NCI-H524 (cell line): ENCODE results near the gene MAN2B2.

Experiments used
- DNase-seq, 2 experiments: peaks; one replicate each; lab custom pipeline; 2025; lab: John Stamatoyannopoulos, UW

The MAN2B2 gene

GRCh38 chr4:6574747-6575502, at the start of gene MAN2B2:
Gene MAN2B2 (plus strand): TSS chr4:6575189. CDS start chr4:6575211, 22 bp downstream.
- peak; percentile 66 to 80 for DNase-seq

- DNase-seq = no peak
Observed at GRCh38 chr4:6525474-6525873, 49.5 kb upstream of the MAN2B2 start.

DNA sequence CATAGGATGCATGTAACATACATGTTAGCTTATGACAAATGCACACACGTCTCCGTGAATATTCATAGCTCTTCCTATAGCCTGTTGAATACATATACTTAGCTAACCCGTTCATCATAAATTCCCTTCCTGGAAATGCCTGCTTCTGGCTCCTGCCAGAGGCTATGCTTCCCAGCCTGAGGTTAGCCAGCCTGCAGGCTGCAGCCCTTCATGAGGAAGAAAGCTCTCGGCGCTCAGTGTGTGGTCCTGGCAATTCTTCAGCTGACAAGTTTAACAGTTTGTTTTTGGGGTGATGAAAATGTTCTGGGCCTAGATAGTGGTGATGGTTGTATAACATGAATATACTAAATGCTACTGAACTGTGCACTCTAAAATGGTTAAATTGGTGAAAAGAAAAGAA, 48.8 kb upstream of the MAN2B2 start:
- no peak for DNase-seq

DNA sequence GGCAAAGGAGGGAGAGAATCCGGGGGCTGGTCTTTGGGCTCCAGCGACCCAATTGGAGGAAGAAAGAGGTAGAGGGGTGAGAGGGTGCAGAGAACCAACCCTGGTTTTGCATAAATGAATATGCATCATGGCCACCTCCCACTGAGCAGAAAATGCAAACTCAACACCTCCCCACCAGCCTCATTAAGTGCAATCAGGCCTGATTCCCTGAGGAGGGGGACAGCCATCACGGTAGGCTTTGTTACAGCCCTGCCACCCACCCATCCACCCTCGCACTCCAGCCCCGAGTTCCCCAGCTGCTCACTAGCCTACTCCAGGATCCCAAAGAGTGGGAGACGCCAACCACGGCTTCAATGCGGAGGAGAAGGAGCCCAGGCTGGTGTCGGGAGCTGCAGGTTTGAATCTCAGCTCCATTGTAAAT, 48.3 kb upstream of the MAN2B2 start:
- no peak for DNase-seq

GRCh38 chr4:6527259-6527658, 47.7 kb upstream of the MAN2B2 start:
- no peak for DNase-seq

DNA sequence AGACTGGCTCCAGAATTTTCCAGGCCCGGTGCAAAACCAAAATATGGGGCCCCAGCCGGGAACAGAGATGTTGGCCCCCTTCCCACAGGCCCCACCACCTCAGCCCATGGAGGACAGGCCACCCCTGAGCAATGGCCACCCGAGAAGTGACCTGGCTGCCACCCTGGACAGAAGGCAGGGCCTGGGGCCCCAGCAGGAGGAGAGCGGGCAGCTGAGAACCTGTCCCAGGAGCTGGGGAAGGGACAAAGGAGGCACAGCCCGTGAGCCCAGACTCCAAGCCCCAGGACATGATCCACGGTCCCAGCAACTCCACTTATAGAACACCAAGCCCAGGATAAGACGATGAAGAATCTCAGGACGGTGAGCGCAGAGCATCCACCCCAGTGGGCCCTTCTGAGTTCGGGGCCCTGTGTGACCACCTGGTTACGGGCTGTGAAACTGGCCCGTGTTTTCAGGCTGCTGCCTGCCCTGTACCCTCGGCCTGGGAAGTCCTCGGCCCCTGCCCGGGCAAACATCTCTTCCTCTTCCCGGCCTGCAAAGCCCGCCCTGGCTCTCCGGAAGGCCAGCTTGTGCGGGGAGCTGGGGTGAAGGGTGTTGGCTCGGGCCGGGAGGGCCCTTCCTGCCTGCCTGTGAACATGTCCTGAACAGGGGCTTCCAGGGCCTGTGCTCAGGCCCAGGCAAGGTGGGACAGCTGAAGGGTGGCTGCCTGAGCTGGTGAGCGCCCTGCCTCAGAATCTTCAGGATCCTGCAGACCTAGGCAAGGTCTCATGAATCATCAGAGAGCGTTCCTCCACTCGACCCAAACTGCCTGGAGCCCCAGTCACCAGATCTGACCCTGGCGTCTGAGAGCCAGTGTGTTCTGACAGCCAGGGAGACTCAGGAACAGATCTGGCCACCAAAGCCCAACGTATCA, 47.0 kb upstream of the MAN2B2 start:
- DNase-seq = no peak

- DNase-seq = peak; percentile 81 to 96
Observed at GRCh38 chr4:6529021-6529420, 46.0 kb upstream of the MAN2B2 start.

DNA sequence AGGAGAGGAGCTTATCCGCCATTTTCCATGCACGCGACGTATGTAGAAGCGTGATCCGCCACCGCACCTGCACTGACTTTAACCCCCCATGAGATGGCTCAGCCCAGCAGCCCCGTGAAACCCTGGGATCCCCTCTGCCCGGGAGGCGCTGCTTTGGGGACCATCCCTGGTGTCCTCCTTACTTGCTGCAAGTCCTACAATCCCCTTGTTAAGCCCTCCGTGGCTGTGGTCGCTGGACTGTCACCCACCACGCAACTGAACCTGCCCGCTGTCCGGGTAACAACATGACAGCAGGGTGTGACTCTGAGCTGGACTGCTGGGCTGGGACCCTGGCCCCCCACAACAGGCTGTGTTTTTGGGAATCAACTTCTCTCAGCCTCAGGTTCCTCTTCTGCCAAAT, 44.7 kb upstream of the MAN2B2 start:
- DNase-seq = no peak

DNA sequence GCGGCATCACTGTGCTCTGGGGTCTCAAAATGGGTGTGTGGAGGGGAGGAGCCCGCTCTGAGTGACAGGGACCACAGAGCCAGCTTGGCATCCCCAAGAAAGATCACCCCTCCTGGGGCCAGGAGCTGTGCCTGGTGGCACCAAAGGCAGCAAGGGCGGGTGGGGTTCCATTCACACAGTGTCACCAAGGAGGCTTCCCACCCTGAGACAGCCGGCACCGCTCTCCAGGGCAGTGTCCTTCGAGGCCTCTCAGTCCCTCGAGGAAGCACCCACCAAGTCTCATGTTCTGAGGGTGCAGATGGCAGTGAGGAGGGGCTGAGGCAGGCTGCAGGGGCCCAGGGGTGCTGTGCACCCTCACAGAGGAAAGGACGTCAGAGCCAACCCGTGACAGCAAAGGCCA, 44.0 kb upstream of the MAN2B2 start:
- no peak for DNase-seq

- DNase-seq = no peak
Observed at GRCh38 chr4:6532102-6532501, 42.9 kb upstream of the MAN2B2 start.

DNA sequence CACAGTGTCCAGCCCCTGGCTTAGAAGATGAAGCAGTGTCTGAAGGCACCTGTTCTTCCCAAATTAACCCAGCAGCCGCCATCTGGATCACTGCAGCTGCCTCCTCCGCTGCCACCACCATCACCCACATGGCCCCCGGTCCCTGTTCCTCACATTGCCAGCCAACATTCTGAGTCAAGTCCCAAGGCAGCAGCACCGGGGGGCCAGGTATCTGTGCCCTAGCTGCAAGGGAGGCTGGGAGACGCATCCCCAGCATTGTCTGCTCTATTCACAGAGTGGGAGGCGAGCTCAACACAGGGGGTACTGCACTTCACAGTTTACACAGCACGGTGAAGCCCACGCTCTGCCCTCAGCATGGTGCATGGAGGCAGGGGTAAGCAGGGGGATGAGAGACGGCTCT, 42.3 kb upstream of the MAN2B2 start:
- DNase-seq = peak; percentile 5 to 49

DNA sequence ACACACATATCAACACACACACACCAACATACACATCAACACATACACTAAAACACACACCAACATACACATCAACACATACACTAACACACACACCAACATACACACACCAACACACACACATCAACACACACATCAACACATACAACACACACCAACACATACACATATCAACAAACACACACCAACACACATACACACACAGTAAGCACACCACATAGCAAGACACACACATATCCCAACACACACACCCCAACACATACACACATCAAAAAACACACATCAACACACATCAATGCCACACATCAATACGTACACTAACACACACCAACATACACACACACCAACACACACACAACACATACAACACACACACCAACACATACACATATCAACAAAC, 40.9 kb upstream of the MAN2B2 start:
- DNase-seq = no peak

- no peak for DNase-seq
Observed at GRCh38 chr4:6534618-6535328, 40.2 kb upstream of the MAN2B2 start.

- no peak for DNase-seq
Observed at GRCh38 chr4:6535329-6535692, 39.7 kb upstream of the MAN2B2 start.

DNA sequence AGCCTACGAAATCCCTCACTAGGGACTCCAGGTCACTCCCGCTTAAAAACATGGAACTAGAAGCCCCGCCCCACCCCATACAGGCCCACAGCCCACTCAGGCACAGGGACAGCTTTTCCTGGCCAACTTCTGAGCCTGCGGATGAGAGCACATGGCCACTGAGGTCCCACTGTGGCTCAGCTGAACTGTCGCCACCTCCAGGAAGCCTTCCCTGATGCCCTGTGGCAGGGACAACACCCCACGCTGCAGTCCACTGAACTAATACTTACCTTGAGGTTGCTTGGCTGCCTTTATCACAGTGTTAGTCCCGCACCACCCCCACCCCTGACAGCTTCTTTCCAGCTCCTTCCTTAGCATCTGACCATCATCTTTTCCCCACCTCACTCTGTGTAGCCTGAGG, 39.3 kb upstream of the MAN2B2 start:
- DNase-seq = no peak

- no peak for DNase-seq
Observed at GRCh38 chr4:6538111-6538510, 36.9 kb upstream of the MAN2B2 start.

- peak in 1 of 2 experiments; percentile 23 for DNase-seq
Observed at GRCh38 chr4:6538575-6538974, 36.4 kb upstream of the MAN2B2 start.

- DNase-seq = no peak
Observed at GRCh38 chr4:6539009-6539764, 35.8 kb upstream of the MAN2B2 start.

GRCh38 chr4:6540879-6541278, 34.1 kb upstream of the MAN2B2 start:
- no peak for DNase-seq

GRCh38 chr4:6541789-6542188, 33.2 kb upstream of the MAN2B2 start:
- no peak for DNase-seq

DNA sequence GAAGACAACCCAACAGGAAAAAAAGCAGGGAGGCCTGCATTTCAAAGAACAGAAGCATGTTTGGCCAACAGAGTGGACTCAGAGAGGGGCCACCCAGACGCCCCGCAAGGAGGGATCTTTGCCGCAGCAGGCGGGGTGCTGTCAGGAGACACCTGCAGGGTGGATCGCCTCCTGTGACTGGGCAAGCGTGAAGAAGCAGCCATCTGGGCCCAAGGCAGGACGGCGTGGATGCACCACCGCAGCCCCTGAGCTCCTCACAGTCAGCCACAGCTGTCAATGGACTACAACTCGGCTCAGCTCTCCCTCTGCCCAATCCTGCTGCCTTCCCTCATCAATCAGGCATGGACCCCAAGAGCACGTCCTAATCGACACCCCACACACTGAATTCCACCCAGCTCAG, 32.0 kb upstream of the MAN2B2 start:
- peak; percentile 80 to 92 for DNase-seq

DNA sequence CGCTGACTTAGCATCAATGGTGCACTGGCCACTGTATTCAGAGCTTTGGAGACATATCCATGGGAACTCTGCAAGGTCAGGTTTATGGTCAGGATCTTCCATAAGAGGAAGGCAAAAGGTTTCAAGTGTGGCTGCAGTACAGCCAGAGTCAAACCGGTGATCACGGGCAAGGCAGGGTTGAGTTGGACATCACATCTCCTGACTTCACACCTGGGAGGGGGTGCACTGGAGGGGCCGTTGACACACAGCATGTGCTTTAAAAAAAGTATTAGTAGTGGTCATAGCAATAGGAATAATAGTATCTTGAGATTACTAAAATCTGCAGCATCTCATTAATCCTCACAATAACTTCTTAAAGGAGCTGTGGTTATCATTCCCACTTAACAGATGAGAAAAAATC, 28.9 kb upstream of the MAN2B2 start:
- no peak for DNase-seq
